ENCODE data around the gene SLC35G6.

- TF ChIP-seq CTCF (IDR thresholded peaks at IDR 0.05) (no peak), POLR2A (IDR thresholded peaks at IDR 0.05) (no peak)
Observed at GRCh38 chr17:7476494-7476893, 4.8 kb upstream of the SLC35G6 start.

Measured in testis (tissue), 2 donors.